Measurements from ENCODE around the gene DAPP1. TPM values are rescaled to one million over a fixed set of nuclear protein-coding genes. Genes with fewer than 3 reads are reported as not detected.

Gene DAPP1
- total and polyA plus RNA-seq, 2 of the 8 experiments (the other 6 are each of a cell fraction or from before 2014, with no cell fraction given): not detected

GRCh38 chr4:99893839-99894160 is 77.2 kb downstream of the DAPP1 start (continued):
- TF ChIP-seq CTCF (IDR thresholded peaks at IDR 0.05; ENCODE audit: control extremely low read depth in 1 of 3, insufficient read depth in 1 of 3, low read depth in 1 of 3, low read length in 3 of 3): no peak
- no peak for TF ChIP-seq ATF2 (IDR thresholded peaks at IDR 0.05; ENCODE audit: low read length)
- no peak for TF ChIP-seq SIN3A (conservative IDR thresholded peaks at IDR 0.05 in 1 of 2, IDR thresholded peaks at IDR 0.05 in 1 of 2; ENCODE audit: low read depth in 1 of 2, low read length in 2 of 2)
- no peak for TF ChIP-seq FOSL1 (IDR thresholded peaks at IDR 0.05; ENCODE audit: insufficient read depth, low read depth, low read length)

Measured in H1 (cell line).